Memory B cell (primary cell): ENCODE results near the gene RCE1.
A peak's percentile ranks its signal among the peaks of the same experiment; 100 is the strongest.

Experiments used
- ATAC-seq: fragments of 150-1000 bp; cut with Tn5 transposase; 2 replicates; pipeline ENCODE4 v1.10.0; 2021; ENCODE audit warnings: low read depth, mild to moderate bottlenecking, moderate library complexity
- DNase-seq, 2 donors: peaks; one replicate each; pipeline ENCODE4 v3.0.0; 2022; ENCODE audit warnings: low spot score in 2 of 2
- H3K27ac Mint-ChIP-seq: one replicate; pipeline ENCODE4 v1.8.0; 2022; ENCODE audit warnings: mild to moderate bottlenecking, moderate library complexity, mixed read lengths
- H3K27me3 Mint-ChIP-seq: one replicate; pipeline ENCODE4 v1.8.0; 2022; ENCODE audit warnings: mixed read lengths
- H3K36me3 Mint-ChIP-seq: one replicate; pipeline ENCODE4 v1.8.0; 2022; ENCODE audit warnings: mild to moderate bottlenecking, mixed read lengths
- H3K4me1 Mint-ChIP-seq: one replicate; pipeline ENCODE4 v1.8.0; 2022; ENCODE audit warnings: mixed read lengths
- H3K4me3 Mint-ChIP-seq: one replicate; pipeline ENCODE4 v1.8.0; 2022; ENCODE audit warnings: mild to moderate bottlenecking, moderate library complexity, mixed read lengths
- H3K9me3 Mint-ChIP-seq: one replicate; pipeline ENCODE4 v1.8.0; 2022; ENCODE audit warnings: mixed read lengths

Gene RCE1

GRCh38 chr11:66849501-66850234 is 6.4 kb downstream of the RCE1 start:
- H3K36me3 Mint-ChIP-seq = no peaks in the 10 kb centered on the region
- ATAC-seq (no peak), DNase-seq (no peak)
- H3K9me3 Mint-ChIP-seq = no peaks in the 10 kb centered on the region
- no peaks in the 10 kb centered on the region for H3K27me3 Mint-ChIP-seq
- no peak overlapping the region for H3K4me3 Mint-ChIP-seq
- no peak overlapping the region for H3K27ac Mint-ChIP-seq
- peaks cover 15% of the 10 kb centered on the region for H3K4me1 Mint-ChIP-seq

GRCh38 chr11:66850235-66850587 is 7.0 kb downstream of the RCE1 start:
- Mint-ChIP-seq H3K4me1 (peaks cover 10% of the 10 kb centered on the region), H3K9me3 (no peaks in the 10 kb centered on the region), H3K4me3 (no peak overlapping the region), H3K27me3 (no peaks in the 10 kb centered on the region), H3K27ac (no peak overlapping the region), H3K36me3 (no peaks in the 10 kb centered on the region)
- DNase-seq (no peak), ATAC-seq (no peak)

GRCh38 chr11:66850588-66851238 is 7.5 kb downstream of the RCE1 start:
- DNase-seq (no peak), ATAC-seq (no peak)
- no peak overlapping the region for H3K4me3 Mint-ChIP-seq
- H3K36me3 Mint-ChIP-seq = no peaks in the 10 kb centered on the region
- H3K27me3 Mint-ChIP-seq = no peaks in the 10 kb centered on the region
- peaks cover 13% of the 10 kb centered on the region for H3K4me1 Mint-ChIP-seq
- no peaks in the 10 kb centered on the region for H3K9me3 Mint-ChIP-seq
- H3K27ac Mint-ChIP-seq = no peak overlapping the region

- H3K27ac Mint-ChIP-seq = no peak overlapping the region
Observed at GRCh38 chr11:66851239-66851596, 8.0 kb downstream of the RCE1 start.

GRCh38 chr11:66851698-66852465 is 8.6 kb downstream of the RCE1 start:
- ATAC-seq = peak; percentile 18
- no peaks in the 10 kb centered on the region for H3K27me3 Mint-ChIP-seq
- H3K9me3 Mint-ChIP-seq = no peaks in the 10 kb centered on the region
- no peak for DNase-seq
- H3K36me3 Mint-ChIP-seq = no peaks in the 10 kb centered on the region
- no peak overlapping the region for H3K4me3 Mint-ChIP-seq
- no peak overlapping the region for H3K27ac Mint-ChIP-seq
- peaks cover 14% of the 10 kb centered on the region for H3K4me1 Mint-ChIP-seq

More at GRCh38 chr11:66851239-66851596, 8.0 kb downstream of the RCE1 start:
- H3K36me3 Mint-ChIP-seq = no peaks in the 10 kb centered on the region
- DNase-seq (no peak), ATAC-seq (no peak)
- no peaks in the 10 kb centered on the region for H3K27me3 Mint-ChIP-seq
- H3K9me3 Mint-ChIP-seq = no peaks in the 10 kb centered on the region
- peaks cover 14% of the 10 kb centered on the region for H3K4me1 Mint-ChIP-seq
- no peak overlapping the region for H3K4me3 Mint-ChIP-seq

- no peaks in the 10 kb centered on the region for H3K9me3 Mint-ChIP-seq
- ATAC-seq = no peak
- no peak overlapping the region for H3K27ac Mint-ChIP-seq
- H3K4me3 Mint-ChIP-seq = no peak overlapping the region
- no peak for DNase-seq
- no peaks in the 10 kb centered on the region for H3K36me3 Mint-ChIP-seq
- H3K4me1 Mint-ChIP-seq = peaks cover 14% of the 10 kb centered on the region
- no peaks in the 10 kb centered on the region for H3K27me3 Mint-ChIP-seq
Observed at GRCh38 chr11:66852466-66853241, 9.4 kb downstream of the RCE1 start.

- peaks cover 14% of the 10 kb centered on the region for H3K4me1 Mint-ChIP-seq
- H3K27ac Mint-ChIP-seq = no peak overlapping the region
- H3K36me3 Mint-ChIP-seq = peaks cover 2% of the 10 kb centered on the region
- no peaks in the 10 kb centered on the region for H3K27me3 Mint-ChIP-seq
- ATAC-seq (no peak), DNase-seq (no peak)
- no peak overlapping the region for H3K4me3 Mint-ChIP-seq
- no peaks in the 10 kb centered on the region for H3K9me3 Mint-ChIP-seq
Observed at GRCh38 chr11:66853242-66854229, 10.3 kb downstream of the RCE1 start.

- peaks cover 2% of the 10 kb centered on the region for H3K36me3 Mint-ChIP-seq
- ATAC-seq = no peak
- no peak overlapping the region for H3K27ac Mint-ChIP-seq
- DNase-seq = no peak
- no peaks in the 10 kb centered on the region for H3K27me3 Mint-ChIP-seq
- H3K4me1 Mint-ChIP-seq = peaks cover 14% of the 10 kb centered on the region
- no peaks in the 10 kb centered on the region for H3K9me3 Mint-ChIP-seq
- H3K4me3 Mint-ChIP-seq = no peak overlapping the region
Observed at GRCh38 chr11:66854231-66854661, 11.0 kb downstream of the RCE1 start.

- H3K27ac Mint-ChIP-seq = no peak overlapping the region
- no peak overlapping the region for H3K4me3 Mint-ChIP-seq
- DNase-seq (no peak), ATAC-seq (no peak)
- H3K4me1 Mint-ChIP-seq = peaks cover 14% of the 10 kb centered on the region
- H3K36me3 Mint-ChIP-seq = peaks cover 2% of the 10 kb centered on the region
- no peaks in the 10 kb centered on the region for H3K27me3 Mint-ChIP-seq
- H3K9me3 Mint-ChIP-seq = no peaks in the 10 kb centered on the region
Observed at GRCh38 chr11:66854729-66855211, 11.5 kb downstream of the RCE1 start.

GRCh38 chr11:66855574-66856495 is 12.6 kb downstream of the RCE1 start:
- Mint-ChIP-seq H3K27ac (no peak overlapping the region), H3K4me3 (peak overlapping the region; percentile 89), H3K9me3 (no peaks in the 10 kb centered on the region), H3K4me1 (peaks cover 11% of the 10 kb centered on the region), H3K27me3 (no peaks in the 10 kb centered on the region), H3K36me3 (peaks cover 2% of the 10 kb centered on the region)
- peak; percentile 47 to 67 for DNase-seq
- ATAC-seq = peak; percentile 78

- DNase-seq (peak in 1 of 2 donors; percentile 75), ATAC-seq (peak; percentile 64)
- H3K4me1 Mint-ChIP-seq = peaks cover 11% of the 10 kb centered on the region
- no peaks in the 10 kb centered on the region for H3K9me3 Mint-ChIP-seq
- H3K27ac Mint-ChIP-seq = no peak within 1 kb of the TSS
- H3K4me3 Mint-ChIP-seq = peak within 1 kb of the TSS; percentile 89
- peaks cover 2% of the 10 kb centered on the region for H3K36me3 Mint-ChIP-seq
- no peaks in the 10 kb centered on the region for H3K27me3 Mint-ChIP-seq
Observed at GRCh38 chr11:66856496-66857233, 13.4 kb downstream of the RCE1 start, which contains the start of gene LRFN4. Gene LRFN4, plus strand, starts transcription at chr11:66857064. Its CDS starts 681 bp downstream, at chr11:66857745.
